Keratinocyte (primary cell): Measurements from ENCODE around the gene SCRN2.

Experiments used
- CTCF ChIP-seq, 3 experiments: IDR thresholded peaks in 1 of 3; conservative IDR thresholded peaks in 1 of 3; optimal IDR thresholded peaks in 1 of 3; 2 replicates in 2 of 3; 3 replicates in 1 of 3; pipeline versions ENCODE3 to v1.5.1; 2011; ENCODE audit warnings: low read length in 3 of 3, mild to moderate bottlenecking in 3 of 3, moderate library complexity in 2 of 3, control low read depth in 1 of 3, inconsistent platforms in 1 of 3; ENCODE audit not compliant: insufficient read depth in 2 of 3; ENCODE audit errors: extremely low read depth in 1 of 3
- EZH2 ChIP-seq: IDR thresholded peaks from one replicate; pipeline ENCODE4 v1.6.1; 2012; ENCODE audit warnings: inconsistent platforms, mild to moderate bottlenecking, low read length, moderate library complexity

GRCh38 chr17:47851764-47852112 is 10.7 kb upstream of the SCRN2 start:
- TF ChIP-seq CTCF (optimal IDR thresholded peaks at IDR 0.05 in 1 of 3, IDR thresholded peaks at IDR 0.05 in 1 of 3, conservative IDR thresholded peaks at IDR 0.05 in 1 of 3; ENCODE audit: extremely low read depth in 1 of 3, insufficient read depth in 2 of 3, low read length in 3 of 3) (no peak), EZH2 (no peak)
